Upper lobe of left lung (tissue), 4 donors: ENCODE results near the gene LAMA5.

ENCODE experiments used
- EP300 ChIP-seq, 4 donors: sonication (generic); formaldehyde crosslinking; IDR thresholded peaks; one replicate each; pipeline ENCODE4 v1.5.1; 2017; ENCODE audit warnings: antibody characterized with exemption in 4 of 4, control low read depth in 2 of 4
- POLR2A ChIP-seq, 4 donors: fragments of 450-650 bp; IDR thresholded peaks; one replicate each; pipeline ENCODE4 v1.5.1; 2016 to 2017; ENCODE audit warnings: antibody characterized with exemption in 4 of 4, mild to moderate bottlenecking in 2 of 4
- POLR2AphosphoS5 ChIP-seq, 2 donors: sonication (generic); formaldehyde crosslinking; IDR thresholded peaks; one replicate each; pipeline ENCODE4 v1.5.1; 2017; ENCODE audit warnings: antibody characterized with exemption in 2 of 2
- TF ChIP-seq, protein P1 (sequence below), 6 experiments: fragments of 450-650 bp in 4 of 6; fragments of 200-600 bp in 2 of 6; sonication (generic) in 2 of 6; IDR thresholded peaks; one replicate each; pipeline ENCODE4 v1.5.1; 2016 to 2019; ENCODE audit warnings: antibody characterized with exemption in 6 of 6

DNA sequence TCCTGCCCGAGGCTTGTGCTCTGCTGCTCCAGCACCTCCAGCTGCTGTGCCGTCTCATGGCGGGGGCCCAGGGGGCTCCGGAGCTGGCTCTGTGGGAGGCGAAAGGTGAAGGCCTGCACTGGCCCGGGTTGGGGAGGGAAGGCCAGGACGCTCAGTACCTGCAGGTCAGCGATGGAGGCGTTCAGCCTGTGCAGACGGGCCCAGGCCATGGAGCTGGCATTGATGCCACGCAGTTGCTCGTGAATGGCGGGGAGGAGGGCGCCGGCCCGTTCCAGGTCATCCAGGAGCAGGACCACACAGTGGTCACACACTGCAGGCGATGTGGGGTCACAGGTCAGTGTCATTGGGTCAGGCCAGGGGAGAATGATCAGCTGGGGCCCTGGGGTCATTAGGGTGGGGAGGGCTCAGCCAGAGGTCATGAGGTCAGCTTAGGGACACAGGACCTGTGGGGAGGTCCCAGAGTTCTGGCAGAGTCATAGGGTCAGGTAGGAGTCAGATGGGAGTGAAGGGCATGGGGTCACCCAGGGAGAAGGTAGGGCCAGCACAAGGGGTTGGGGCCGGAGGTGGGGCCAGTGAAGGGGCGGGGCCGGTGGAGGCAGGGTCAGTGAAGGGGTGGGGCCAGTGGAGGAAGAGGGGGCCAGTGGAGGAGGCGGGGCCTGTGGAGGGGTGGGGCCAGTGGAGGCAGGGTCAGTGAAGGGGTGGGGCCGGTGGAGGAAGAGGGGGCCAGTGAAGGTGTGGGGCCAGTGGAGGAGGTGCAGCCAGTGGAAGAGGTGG lies 46.3 kb downstream of the LAMA5 start:
- TF ChIP-seq, protein P1, sequence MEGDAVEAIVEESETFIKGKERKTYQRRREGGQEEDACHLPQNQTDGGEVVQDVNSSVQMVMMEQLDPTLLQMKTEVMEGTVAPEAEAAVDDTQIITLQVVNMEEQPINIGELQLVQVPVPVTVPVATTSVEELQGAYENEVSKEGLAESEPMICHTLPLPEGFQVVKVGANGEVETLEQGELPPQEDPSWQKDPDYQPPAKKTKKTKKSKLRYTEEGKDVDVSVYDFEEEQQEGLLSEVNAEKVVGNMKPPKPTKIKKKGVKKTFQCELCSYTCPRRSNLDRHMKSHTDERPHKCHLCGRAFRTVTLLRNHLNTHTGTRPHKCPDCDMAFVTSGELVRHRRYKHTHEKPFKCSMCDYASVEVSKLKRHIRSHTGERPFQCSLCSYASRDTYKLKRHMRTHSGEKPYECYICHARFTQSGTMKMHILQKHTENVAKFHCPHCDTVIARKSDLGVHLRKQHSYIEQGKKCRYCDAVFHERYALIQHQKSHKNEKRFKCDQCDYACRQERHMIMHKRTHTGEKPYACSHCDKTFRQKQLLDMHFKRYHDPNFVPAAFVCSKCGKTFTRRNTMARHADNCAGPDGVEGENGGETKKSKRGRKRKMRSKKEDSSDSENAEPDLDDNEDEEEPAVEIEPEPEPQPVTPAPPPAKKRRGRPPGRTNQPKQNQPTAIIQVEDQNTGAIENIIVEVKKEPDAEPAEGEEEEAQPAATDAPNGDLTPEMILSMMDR (IDR thresholded peaks at IDR 0.05), result no peak
- TF ChIP-seq EP300 (IDR thresholded peaks at IDR 0.05) (no peak), POLR2A (IDR thresholded peaks at IDR 0.05) (no peak), POLR2AphosphoS5 (IDR thresholded peaks at IDR 0.05) (no peak)
